KMS-11 (cell line): ENCODE data around the gene P2RY2.
"Not testable (repeated sequence)": the region's sequence is repeated elsewhere in the genome, so short reads cannot be mapped to it uniquely, and the experiment has no call there.

Experiments
- H2AFZ ChIP-seq: fragments of 200-600 bp; sonication (generic); 2 replicates; pipeline ENCODE4 v1.6.1; 2016; ENCODE audit warnings: antibody characterized with exemption, mixed run types, low read depth
- H3K27ac ChIP-seq: fragments of 200-600 bp; sonication (generic); 2 replicates; pipeline ENCODE4 v1.6.1; 2016; ENCODE audit warnings: mild to moderate bottlenecking, mixed run types
- H3K27me3 ChIP-seq: fragments of 200-600 bp; sonication (generic); 2 replicates; pipeline ENCODE4 v1.6.1; 2017; ENCODE audit warnings: mild to moderate bottlenecking, low read depth, mixed run types, moderate library complexity; ENCODE audit not compliant: insufficient read depth
- H3K36me3 ChIP-seq: fragments of 200-600 bp; sonication (generic); 2 replicates; pipeline ENCODE4 v1.6.1; 2017; ENCODE audit warnings: mild to moderate bottlenecking, mixed run types; ENCODE audit not compliant: insufficient read depth
- H3K4me1 ChIP-seq: fragments of 200-600 bp; sonication (generic); 2 replicates; pipeline ENCODE4 v1.6.1; 2016; ENCODE audit warnings: mild to moderate bottlenecking, low read depth, mixed run types; ENCODE audit not compliant: poor library complexity, severe bottlenecking
- H3K4me2 ChIP-seq: fragments of 200-600 bp; sonication (generic); 2 replicates; pipeline ENCODE4 v1.7.0; 2016; ENCODE audit warnings: mild to moderate bottlenecking, mixed run types
- H3K4me3 ChIP-seq: fragments of 200-600 bp; sonication (generic); IDR thresholded peaks from 2 replicates; pipeline ENCODE4 v1.6.1; 2017; ENCODE audit warnings: low read depth, low read length, mixed read lengths; ENCODE audit not compliant: insufficient read depth
- H3K79me2 ChIP-seq: fragments of 200-600 bp; sonication (generic); 2 replicates; pipeline ENCODE4 v1.6.1; 2016; ENCODE audit warnings: low read depth, mixed run types; ENCODE audit not compliant: insufficient read depth
- H3K9ac ChIP-seq: fragments of 200-600 bp; sonication (generic); 2 replicates; pipeline ENCODE4 v1.6.1; 2016; ENCODE audit warnings: mild to moderate bottlenecking, mixed run types
- H4K20me1 ChIP-seq: fragments of 200-600 bp; sonication (generic); 2 replicates; pipeline ENCODE4 v1.6.1; 2016; ENCODE audit warnings: mild to moderate bottlenecking, mixed run types; ENCODE audit not compliant: insufficient read depth
- CTCF ChIP-seq: fragments of 200-600 bp; sonication (generic); conservative IDR thresholded peaks from 2 replicates; pipeline ENCODE4 v1.6.1; 2017; ENCODE audit warnings: low read depth, mild to moderate bottlenecking, antibody characterized with exemption, low read length, moderate library complexity, mixed read lengths

The P2RY2 gene

DNA sequence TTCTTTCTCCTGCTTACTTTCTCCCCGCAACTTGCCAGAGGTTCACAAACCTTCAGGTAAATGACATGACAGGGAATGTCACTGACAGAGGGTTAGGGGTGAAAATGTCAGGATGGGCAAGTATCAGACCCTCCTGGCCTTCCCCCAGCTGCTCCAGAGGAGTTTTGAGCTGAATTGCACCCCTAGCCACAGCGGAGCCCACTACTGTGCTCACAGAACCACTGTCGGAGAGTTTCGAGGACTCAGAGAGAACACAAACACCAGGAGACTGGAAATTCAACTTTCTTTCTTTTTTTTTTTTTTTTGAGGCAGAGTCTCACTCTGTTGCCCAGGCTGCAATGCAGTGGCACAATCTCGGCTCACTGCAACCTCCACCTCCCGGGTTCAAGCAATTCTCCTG is 21.5 kb upstream of the P2RY2 start:
- H3K27ac ChIP-seq, result no peak overlapping the region
- TF ChIP-seq CTCF, result no peak
- no peak overlapping the region for H3K4me3 ChIP-seq
- no peaks in the 10 kb centered on the region for H3K4me1 ChIP-seq
- H3K27me3 ChIP-seq, result no peaks in the 10 kb centered on the region
- H3K9ac ChIP-seq, result no peak overlapping the region
- H3K36me3 ChIP-seq, result no peaks in the 10 kb centered on the region
- no peaks in the 10 kb centered on the region for H4K20me1 ChIP-seq
- no peak overlapping the region for H2AFZ ChIP-seq
- H3K4me2 ChIP-seq, result no peak overlapping the region
- no peaks in the 10 kb centered on the region for H3K79me2 ChIP-seq

GRCh38 chr11:73197348-73197747 is 20.7 kb upstream of the P2RY2 start:
- no peak overlapping the region for H2AFZ ChIP-seq
- no peak overlapping the region for H3K9ac ChIP-seq
- H3K4me1 ChIP-seq, result no peaks in the 10 kb centered on the region
- no peak overlapping the region for H3K27ac ChIP-seq
- no peaks in the 10 kb centered on the region for H3K79me2 ChIP-seq
- H3K4me3 ChIP-seq, result no peak overlapping the region
- no peak overlapping the region for H3K4me2 ChIP-seq
- no peaks in the 10 kb centered on the region for H3K27me3 ChIP-seq
- no peaks in the 10 kb centered on the region for H3K36me3 ChIP-seq
- no peaks in the 10 kb centered on the region for H4K20me1 ChIP-seq
- TF ChIP-seq CTCF, result no peak

DNA sequence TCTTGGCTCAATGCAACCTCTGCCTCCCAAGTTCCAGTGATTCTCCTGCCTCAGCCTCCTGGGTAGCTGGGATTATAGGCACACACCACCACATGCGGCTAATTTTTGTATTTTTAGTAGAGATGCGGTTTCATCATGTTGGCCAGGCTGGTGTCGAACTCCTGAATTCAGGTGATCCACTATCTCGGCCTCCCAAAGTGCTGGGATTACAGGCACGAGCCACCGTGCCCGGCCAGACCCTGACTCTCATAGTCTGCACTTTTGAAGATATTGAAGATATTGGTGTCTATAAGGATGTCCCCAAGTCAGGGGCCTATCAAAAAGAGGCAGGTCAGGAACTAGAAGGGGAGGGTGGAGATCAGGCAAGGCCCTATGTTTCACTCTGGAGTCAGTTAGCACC is 20.3 kb upstream of the P2RY2 start:
- not testable (repeated sequence) for H2AFZ ChIP-seq, H3K79me2 ChIP-seq, H3K36me3 ChIP-seq, H3K9ac ChIP-seq, H3K4me2 ChIP-seq, H3K27ac ChIP-seq, H3K4me1 ChIP-seq, H3K27me3 ChIP-seq, H3K4me3 ChIP-seq, H4K20me1 ChIP-seq

DNA sequence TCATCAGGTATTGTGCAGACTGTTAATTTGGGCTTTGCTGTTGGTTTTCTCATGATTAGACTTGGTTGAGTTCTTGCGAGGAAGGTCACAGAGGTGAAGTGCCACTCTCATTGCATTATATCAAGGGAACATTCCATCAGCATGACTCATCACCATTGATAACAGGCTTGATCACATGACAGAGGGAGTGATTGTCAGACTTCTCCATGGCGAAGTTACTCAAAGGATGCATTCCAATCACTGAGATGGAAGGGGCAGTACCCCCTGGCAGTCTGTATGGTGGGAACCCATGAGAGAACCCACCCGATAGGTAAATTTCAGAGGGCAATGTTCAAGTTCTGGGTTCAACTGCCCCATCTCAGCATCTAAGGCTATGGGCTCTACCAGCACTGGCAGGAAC is 19.4 kb upstream of the P2RY2 start:
- no peaks in the 10 kb centered on the region for H3K79me2 ChIP-seq
- no peak overlapping the region for H3K4me3 ChIP-seq
- no peak overlapping the region for H2AFZ ChIP-seq
- TF ChIP-seq CTCF, result no peak
- H3K27me3 ChIP-seq, result no peaks in the 10 kb centered on the region
- H3K4me2 ChIP-seq, result no peak overlapping the region
- H3K27ac ChIP-seq, result no peak overlapping the region
- H3K36me3 ChIP-seq, result no peaks in the 10 kb centered on the region
- no peaks in the 10 kb centered on the region for H4K20me1 ChIP-seq
- no peaks in the 10 kb centered on the region for H3K4me1 ChIP-seq
- no peak overlapping the region for H3K9ac ChIP-seq

- H3K4me3 ChIP-seq, result no peak overlapping the region
- H3K9ac ChIP-seq, result no peak overlapping the region
- TF ChIP-seq CTCF, result no peak
- H3K4me1 ChIP-seq, result no peaks in the 10 kb centered on the region
- no peaks in the 10 kb centered on the region for H3K27me3 ChIP-seq
- H2AFZ ChIP-seq, result no peak overlapping the region
- H4K20me1 ChIP-seq, result no peaks in the 10 kb centered on the region
- H3K27ac ChIP-seq, result no peak overlapping the region
- no peak overlapping the region for H3K4me2 ChIP-seq
- no peaks in the 10 kb centered on the region for H3K79me2 ChIP-seq
- no peaks in the 10 kb centered on the region for H3K36me3 ChIP-seq
These were observed 18.6 kb upstream of the P2RY2 start for GRCh38 chr11:73199446-73199845.
